ENCODE measurements around the gene PSMA3. TPM values are rescaled to one million over a fixed set of nuclear protein-coding genes. Genes with fewer than 3 reads are reported as not detected.

PSMA3 gene
- 72.4 and 84.7 TPM in 2 replicates for total RNA-seq (2014; rRNA removed; shearing (Covaris generic))
- 131 and 176 TPM in 2 replicates for polyA plus RNA-seq (2015; cell fraction: cytosol; rRNA removed)
- polyA plus RNA-seq (2015; cell fraction: nucleus; rRNA removed): 83.3 and 87.8 TPM in 2 replicates

- in situ Hi-C loops (cut with HindIII; ENCODE audit: low pct_unique_long_range_greater_than_20kb, low sequenced_read_pairs): no loop called here
- DNase-seq (ENCODE audit: low read depth, low spot score): peak; percentile 97
These were observed at the start of gene PSMA3 for GRCh38 chr14:58244556-58245387. Gene PSMA3 (plus strand): TSS chr14:58244843. CDS start chr14:58244921, 78 bp downstream.

- no peak for DNase-seq (ENCODE audit: low read depth, low spot score)
- in situ Hi-C loops (cut with HindIII; ENCODE audit: low pct_unique_long_range_greater_than_20kb, low sequenced_read_pairs): no loop called here
These were observed 48.4 kb upstream of the PSMA3 start for GRCh38 chr14:58196198-58196597.

- in situ Hi-C loops (cut with HindIII; ENCODE audit: low pct_unique_long_range_greater_than_20kb, low sequenced_read_pairs): no loop called here
- DNase-seq (ENCODE audit: low read depth, low spot score): no peak
These were observed 46.6 kb upstream of the PSMA3 start for GRCh38 chr14:58198086-58198485.

- peak; percentile 78 for DNase-seq (ENCODE audit: low read depth, low spot score)
- in situ Hi-C loops (cut with HindIII; ENCODE audit: low pct_unique_long_range_greater_than_20kb, low sequenced_read_pairs): no loop called here
These were observed 44.7 kb upstream of the PSMA3 start, which contains the start of gene ACTR10 for GRCh38 chr14:58199726-58200479. Gene ACTR10 (plus strand): TSS chr14:58200149. CDS start chr14:58200218, 69 bp downstream.

- in situ Hi-C loops (cut with HindIII; ENCODE audit: low pct_unique_long_range_greater_than_20kb, low sequenced_read_pairs): no loop called here
- no peak for DNase-seq (ENCODE audit: low read depth, low spot score)
These were observed 44.2 kb upstream of the PSMA3 start for GRCh38 chr14:58200480-58200841.

- in situ Hi-C loops (cut with HindIII; ENCODE audit: low pct_unique_long_range_greater_than_20kb, low sequenced_read_pairs): no loop called here
- no peak for DNase-seq (ENCODE audit: low read depth, low spot score)
These were observed 43.8 kb upstream of the PSMA3 start for GRCh38 chr14:58200846-58201245.

- in situ Hi-C loops (cut with HindIII; ENCODE audit: low pct_unique_long_range_greater_than_20kb, low sequenced_read_pairs): no loop called here
- no peak for DNase-seq (ENCODE audit: low read depth, low spot score)
These were observed 31.5 kb upstream of the PSMA3 start for GRCh38 chr14:58213176-58213575.

GRCh38 chr14:58215191-58215914, 29.3 kb upstream of the PSMA3 start:
- DNase-seq (ENCODE audit: low read depth, low spot score): no peak
- in situ Hi-C loops (cut with HindIII; ENCODE audit: low pct_unique_long_range_greater_than_20kb, low sequenced_read_pairs): no loop called here

GRCh38 chr14:58216544-58216943, 28.1 kb upstream of the PSMA3 start:
- DNase-seq (ENCODE audit: low read depth, low spot score): no peak
- in situ Hi-C loops (cut with HindIII; ENCODE audit: low pct_unique_long_range_greater_than_20kb, low sequenced_read_pairs): no loop called here

GRCh38 chr14:58227096-58227819, 17.4 kb upstream of the PSMA3 start:
- DNase-seq (ENCODE audit: low read depth, low spot score): no peak
- in situ Hi-C loops (cut with HindIII; ENCODE audit: low pct_unique_long_range_greater_than_20kb, low sequenced_read_pairs): no loop called here

- peak; percentile 34 for DNase-seq (ENCODE audit: low read depth, low spot score)
- in situ Hi-C loops (cut with HindIII; ENCODE audit: low pct_unique_long_range_greater_than_20kb, low sequenced_read_pairs): no loop called here
These were observed 6.1 kb upstream of the PSMA3 start for GRCh38 chr14:58238252-58239243.

- peak; percentile 69 for DNase-seq (ENCODE audit: low read depth, low spot score)
- in situ Hi-C loops (cut with HindIII; ENCODE audit: low pct_unique_long_range_greater_than_20kb, low sequenced_read_pairs): no loop called here
These were observed 5.1 kb upstream of the PSMA3 start for GRCh38 chr14:58239244-58240195.

GRCh38 chr14:58243790-58244555, 670 bp upstream of the PSMA3 start:
- in situ Hi-C loops (cut with HindIII; ENCODE audit: low pct_unique_long_range_greater_than_20kb, low sequenced_read_pairs): no loop called here
- DNase-seq (ENCODE audit: low read depth, low spot score): peak; percentile 30

- in situ Hi-C loops (cut with HindIII; ENCODE audit: low pct_unique_long_range_greater_than_20kb, low sequenced_read_pairs): no loop called here
- DNase-seq (ENCODE audit: low read depth, low spot score): no peak
These were observed 919 bp downstream of the PSMA3 start for GRCh38 chr14:58245562-58245961.

- in situ Hi-C loops (cut with HindIII; ENCODE audit: low pct_unique_long_range_greater_than_20kb, low sequenced_read_pairs): no loop called here
- no peak for DNase-seq (ENCODE audit: low read depth, low spot score)
These were observed 5.0 kb downstream of the PSMA3 start for GRCh38 chr14:58249611-58250010.
